Loucy (cell line): ENCODE data around the gene SCGB1D1.
"Not testable (repeated sequence)": the region's sequence is repeated elsewhere in the genome, so short reads cannot be mapped to it uniquely, and the experiment has no call there.

ENCODE experiments used
- EZH2phosphoT487 ChIP-seq: fragments of 200-600 bp; IDR thresholded peaks from 2 replicates; pipeline ENCODE4 v1.6.1; 2018; ENCODE audit warnings: antibody characterized with exemption, mild to moderate bottlenecking, moderate library complexity, borderline replicate concordance
- TF ChIP-seq, protein P1 (sequence below): fragments of 200-600 bp; sonication (generic); conservative IDR thresholded peaks from 2 replicates; pipeline ENCODE4 v1.5.1; 2014; ENCODE audit warnings: mild to moderate bottlenecking, antibody characterized with exemption, low read length

- TF ChIP-seq, protein P1, sequence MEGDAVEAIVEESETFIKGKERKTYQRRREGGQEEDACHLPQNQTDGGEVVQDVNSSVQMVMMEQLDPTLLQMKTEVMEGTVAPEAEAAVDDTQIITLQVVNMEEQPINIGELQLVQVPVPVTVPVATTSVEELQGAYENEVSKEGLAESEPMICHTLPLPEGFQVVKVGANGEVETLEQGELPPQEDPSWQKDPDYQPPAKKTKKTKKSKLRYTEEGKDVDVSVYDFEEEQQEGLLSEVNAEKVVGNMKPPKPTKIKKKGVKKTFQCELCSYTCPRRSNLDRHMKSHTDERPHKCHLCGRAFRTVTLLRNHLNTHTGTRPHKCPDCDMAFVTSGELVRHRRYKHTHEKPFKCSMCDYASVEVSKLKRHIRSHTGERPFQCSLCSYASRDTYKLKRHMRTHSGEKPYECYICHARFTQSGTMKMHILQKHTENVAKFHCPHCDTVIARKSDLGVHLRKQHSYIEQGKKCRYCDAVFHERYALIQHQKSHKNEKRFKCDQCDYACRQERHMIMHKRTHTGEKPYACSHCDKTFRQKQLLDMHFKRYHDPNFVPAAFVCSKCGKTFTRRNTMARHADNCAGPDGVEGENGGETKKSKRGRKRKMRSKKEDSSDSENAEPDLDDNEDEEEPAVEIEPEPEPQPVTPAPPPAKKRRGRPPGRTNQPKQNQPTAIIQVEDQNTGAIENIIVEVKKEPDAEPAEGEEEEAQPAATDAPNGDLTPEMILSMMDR, result not testable (repeated sequence)
- TF ChIP-seq EZH2phosphoT487, result not testable (repeated sequence)
Observed at GRCh38 chr11:62206276-62207066, 16.5 kb downstream of the SCGB1D1 start.
